ENCODE results near the gene MSI2. TPM values are rescaled to one million over a fixed set of nuclear protein-coding genes. Genes with fewer than 3 reads are reported as not detected.

Gene MSI2
- total RNA-seq, 1 donor: 23.2 TPM

DNA sequence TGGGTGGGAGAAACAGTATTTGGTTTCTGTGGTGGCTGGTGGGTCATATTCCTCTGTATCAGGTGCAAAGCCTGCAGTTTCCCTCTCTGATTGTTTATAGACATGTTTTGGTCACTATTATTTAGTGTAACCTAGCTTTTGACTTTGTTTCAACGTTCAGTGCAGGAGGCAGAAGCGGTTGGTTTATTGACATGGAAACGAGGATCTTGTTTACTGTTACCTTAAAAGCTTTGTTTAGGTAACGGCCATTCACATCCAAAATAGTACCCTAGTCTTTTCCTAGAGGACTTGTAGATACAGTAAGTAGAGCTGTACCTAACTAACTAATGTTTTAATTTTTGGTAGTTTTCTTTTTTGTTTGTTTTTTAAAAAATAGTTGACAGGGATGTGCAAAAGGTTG is 3.5 kb downstream of the MSI2 start:
- DNase-seq (ENCODE audit: insufficient read length, low spot score, missing footprints): no peak
- Histone ChIP-seq H4K20me1 (ENCODE audit: insufficient read depth, low read length) (no peaks in the 10 kb centered on the region), H3K4me2 (ENCODE audit: insufficient read depth, low read length) (no peak overlapping the region), H3K4me1 (ENCODE audit: insufficient read depth, low read length) (no peaks in the 10 kb centered on the region), H3K36me3 (ENCODE audit: insufficient read depth, low read length) (peaks cover 3% of the 10 kb centered on the region), H3K79me2 (ENCODE audit: insufficient read depth, low read length) (no peaks in the 10 kb centered on the region), H3K27ac (ENCODE audit: low read depth, low read length) (no peak overlapping the region), H2AFZ (ENCODE audit: low read length) (no peak overlapping the region), H3K27me3 (ENCODE audit: insufficient read depth, low read length) (peaks cover 6% of the 10 kb centered on the region), H3K4me3 (ENCODE audit: insufficient read depth, low read length) (no peak overlapping the region), H3K9me3 (ENCODE audit: low read depth, low read length) (no peaks in the 10 kb centered on the region)
- TF ChIP-seq, protein P1, sequence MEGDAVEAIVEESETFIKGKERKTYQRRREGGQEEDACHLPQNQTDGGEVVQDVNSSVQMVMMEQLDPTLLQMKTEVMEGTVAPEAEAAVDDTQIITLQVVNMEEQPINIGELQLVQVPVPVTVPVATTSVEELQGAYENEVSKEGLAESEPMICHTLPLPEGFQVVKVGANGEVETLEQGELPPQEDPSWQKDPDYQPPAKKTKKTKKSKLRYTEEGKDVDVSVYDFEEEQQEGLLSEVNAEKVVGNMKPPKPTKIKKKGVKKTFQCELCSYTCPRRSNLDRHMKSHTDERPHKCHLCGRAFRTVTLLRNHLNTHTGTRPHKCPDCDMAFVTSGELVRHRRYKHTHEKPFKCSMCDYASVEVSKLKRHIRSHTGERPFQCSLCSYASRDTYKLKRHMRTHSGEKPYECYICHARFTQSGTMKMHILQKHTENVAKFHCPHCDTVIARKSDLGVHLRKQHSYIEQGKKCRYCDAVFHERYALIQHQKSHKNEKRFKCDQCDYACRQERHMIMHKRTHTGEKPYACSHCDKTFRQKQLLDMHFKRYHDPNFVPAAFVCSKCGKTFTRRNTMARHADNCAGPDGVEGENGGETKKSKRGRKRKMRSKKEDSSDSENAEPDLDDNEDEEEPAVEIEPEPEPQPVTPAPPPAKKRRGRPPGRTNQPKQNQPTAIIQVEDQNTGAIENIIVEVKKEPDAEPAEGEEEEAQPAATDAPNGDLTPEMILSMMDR (IDR thresholded peaks at IDR 0.05; ENCODE audit: extremely low read depth, low read depth, low read length): no peak

DNA sequence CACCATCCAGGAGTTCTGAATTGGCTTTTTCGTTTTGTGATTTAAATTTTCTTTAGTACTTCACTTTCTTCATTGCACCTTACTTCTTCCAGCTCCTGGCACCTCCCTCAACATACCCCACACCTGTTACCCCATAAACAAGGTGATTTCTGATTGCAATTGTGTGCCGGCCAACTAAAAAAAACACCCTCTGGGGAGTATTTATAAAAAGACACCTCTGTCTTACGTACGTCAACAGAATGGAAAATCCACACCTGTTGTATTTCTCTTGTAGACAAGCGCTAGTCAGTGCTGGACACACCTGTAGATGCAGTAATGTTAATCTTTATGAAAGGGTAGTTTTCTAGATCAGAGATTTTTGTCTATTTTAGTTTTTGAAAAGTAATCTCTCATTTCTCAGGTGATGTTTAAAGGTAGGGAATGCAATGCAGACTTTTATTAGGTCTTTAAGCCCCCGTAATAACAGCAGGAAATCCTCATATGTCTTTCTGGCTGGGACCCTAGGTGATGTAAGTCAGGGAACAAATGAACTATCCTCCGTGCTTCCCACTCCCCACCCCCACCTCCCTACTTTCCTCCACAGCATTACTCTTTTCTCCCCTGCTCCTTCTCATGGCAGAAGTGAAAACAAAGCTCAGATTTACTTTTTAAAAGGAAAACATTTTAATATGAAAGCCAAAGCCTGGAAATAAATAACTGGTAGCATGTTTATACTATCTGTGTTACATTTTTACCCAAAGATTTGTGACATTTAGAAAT is 4.2 kb downstream of the MSI2 start:
- H2AFZ ChIP-seq (ENCODE audit: low read length): no peak overlapping the region
- TF ChIP-seq, protein P1 (IDR thresholded peaks at IDR 0.05; ENCODE audit: extremely low read depth, low read depth, low read length): no peak
- H3K9me3 ChIP-seq (ENCODE audit: low read depth, low read length): no peaks in the 10 kb centered on the region
- H3K27ac ChIP-seq (ENCODE audit: low read depth, low read length): no peak overlapping the region
- no peak for DNase-seq (ENCODE audit: insufficient read length, low spot score, missing footprints)
- no peak overlapping the region for H3K4me2 ChIP-seq (ENCODE audit: insufficient read depth, low read length)
- no peaks in the 10 kb centered on the region for H4K20me1 ChIP-seq (ENCODE audit: insufficient read depth, low read length)
- H3K36me3 ChIP-seq (ENCODE audit: insufficient read depth, low read length): peaks cover 3% of the 10 kb centered on the region
- H3K27me3 ChIP-seq (ENCODE audit: insufficient read depth, low read length): peaks cover 2% of the 10 kb centered on the region
- no peaks in the 10 kb centered on the region for H3K4me1 ChIP-seq (ENCODE audit: insufficient read depth, low read length)
- H3K4me3 ChIP-seq (ENCODE audit: insufficient read depth, low read length): no peak overlapping the region
- no peaks in the 10 kb centered on the region for H3K79me2 ChIP-seq (ENCODE audit: insufficient read depth, low read length)

GRCh38 chr17:57261084-57261461 is 4.8 kb downstream of the MSI2 start:
- no peak overlapping the region for H3K27ac ChIP-seq (ENCODE audit: low read depth, low read length)
- H3K9me3 ChIP-seq (ENCODE audit: low read depth, low read length): no peaks in the 10 kb centered on the region
- H4K20me1 ChIP-seq (ENCODE audit: insufficient read depth, low read length): no peaks in the 10 kb centered on the region
- no peaks in the 10 kb centered on the region for H3K79me2 ChIP-seq (ENCODE audit: insufficient read depth, low read length)
- TF ChIP-seq, protein P1 (IDR thresholded peaks at IDR 0.05; ENCODE audit: extremely low read depth, low read depth, low read length): no peak
- DNase-seq (ENCODE audit: insufficient read length, low spot score, missing footprints): no peak
- no peaks in the 10 kb centered on the region for H3K27me3 ChIP-seq (ENCODE audit: insufficient read depth, low read length)
- no peak overlapping the region for H2AFZ ChIP-seq (ENCODE audit: low read length)
- H3K4me2 ChIP-seq (ENCODE audit: insufficient read depth, low read length): no peak overlapping the region
- H3K4me3 ChIP-seq (ENCODE audit: insufficient read depth, low read length): no peak overlapping the region
- peaks cover 3% of the 10 kb centered on the region for H3K36me3 ChIP-seq (ENCODE audit: insufficient read depth, low read length)
- H3K4me1 ChIP-seq (ENCODE audit: insufficient read depth, low read length): no peaks in the 10 kb centered on the region

- Histone ChIP-seq H3K79me2 (ENCODE audit: insufficient read depth, low read length) (no peaks in the 10 kb centered on the region), H3K9me3 (ENCODE audit: low read depth, low read length) (no peaks in the 10 kb centered on the region), H3K36me3 (ENCODE audit: insufficient read depth, low read length) (peaks cover 3% of the 10 kb centered on the region), H3K4me3 (ENCODE audit: insufficient read depth, low read length) (no peak overlapping the region), H3K27ac (ENCODE audit: low read depth, low read length) (no peak overlapping the region), H3K27me3 (ENCODE audit: insufficient read depth, low read length) (no peaks in the 10 kb centered on the region), H3K4me2 (ENCODE audit: insufficient read depth, low read length) (no peak overlapping the region), H4K20me1 (ENCODE audit: insufficient read depth, low read length) (no peaks in the 10 kb centered on the region), H2AFZ (ENCODE audit: low read length) (no peak overlapping the region), H3K4me1 (ENCODE audit: insufficient read depth, low read length) (no peaks in the 10 kb centered on the region)
- no peak for DNase-seq (ENCODE audit: insufficient read length, low spot score, missing footprints)
- TF ChIP-seq, protein P1 (IDR thresholded peaks at IDR 0.05; ENCODE audit: extremely low read depth, low read depth, low read length): no peak
These were observed 6.2 kb downstream of the MSI2 start for GRCh38 chr17:57262557-57262956.
